T-cell (primary cell): Measurements from ENCODE around the gene CHMP1B. TPM values are rescaled to one million over a fixed set of nuclear protein-coding genes. Genes with fewer than 3 reads are reported as not detected.

ENCODE experiments used
- ATAC-seq, 4 experiments: fragments of 200-7000 bp in 3 of 4; fragments of 150-1000 bp in 1 of 4; cut with Tn5 transposase; replicated peaks in 1 of 4; 1 replicate in 3 of 4; 2 replicates in 1 of 4; pipeline ENCODE4 v1.10.0; 2021; ENCODE audit warnings: moderate library complexity in 3 of 4, mild to moderate bottlenecking in 2 of 4, moderate number of reproducible peaks in 1 of 4
- CTCF ChIA-PET, 2 donors: fragments of 300-600 bp; sonication (Branson Sonifier 250); formaldehyde crosslinking; loops; one replicate each; lab custom pipeline; 2022; ENCODE audit warnings: antibody characterized with exemption in 2 of 2; lab: Charles Lee
- POLR2A ChIA-PET, 2 donors: fragments of 300-600 bp; sonication (Branson Sonifier 250); formaldehyde crosslinking; loops; one replicate each; lab custom pipeline; 2022; ENCODE audit warnings: antibody characterized with exemption in 2 of 2; lab: Charles Lee
- DNase-seq, 35 experiments: peaks; one replicate each; pipeline versions ENCODE4 v3.0.0 to v3.0.0-alpha.2; 2013 to 2023
- H3K27ac ChIP-seq: one replicate; pipeline ENCODE4 v1.5.1; 2013; ENCODE audit warnings: low read length
- H3K27me3 ChIP-seq, 2 experiments: replicated peaks in 1 of 2; 1 replicate in 1 of 2; 2 replicates in 1 of 2; pipeline versions ENCODE4 v1.6.1 to v1.7.0; 2013; ENCODE audit warnings: low read length in 1 of 2, mixed read lengths in 1 of 2; ENCODE audit not compliant: control insufficient read depth in 2 of 2, insufficient read depth in 2 of 2; ENCODE audit errors: extremely low read depth in 1 of 2
- H3K36me3 ChIP-seq, 2 donors: 1 replicate in 1 of 2; 2 replicates in 1 of 2; pipeline versions ENCODE4 v1.6.1 to v1.7.0; 2013; ENCODE audit warnings: low read length in 1 of 2; ENCODE audit not compliant: control insufficient read depth in 2 of 2, insufficient read depth in 1 of 2; ENCODE audit errors: extremely low read depth in 1 of 2
- H3K4me1 ChIP-seq, 2 experiments: 1 replicate in 1 of 2; 2 replicates in 1 of 2; pipeline versions ENCODE4 v1.6.1 to v1.7.0; 2013; ENCODE audit warnings: low read length in 2 of 2, mixed read lengths in 1 of 2; ENCODE audit not compliant: insufficient read depth in 2 of 2, control insufficient read depth in 1 of 2; ENCODE audit errors: extremely low read depth in 1 of 2
- H3K4me3 ChIP-seq, 2 donors: 1 replicate in 1 of 2; 2 replicates in 1 of 2; pipeline versions ENCODE4 v1.5.1 to v1.7.0; 2013; ENCODE audit warnings: mild to moderate bottlenecking in 2 of 2, low read length in 1 of 2, moderate library complexity in 1 of 2; ENCODE audit not compliant: control insufficient read depth in 1 of 2; ENCODE audit errors: extremely low read depth in 1 of 2
- H3K9me3 ChIP-seq: 2 replicates; pipeline ENCODE4 v1.7.0; 2013
- H3K27ac Mint-ChIP-seq, 2 donors: one replicate each; pipeline ENCODE4 v1.8.0; 2020 to 2021; ENCODE audit warnings: mild to moderate bottlenecking in 2 of 2, mixed read lengths in 2 of 2
- H3K27me3 Mint-ChIP-seq, 2 donors: one replicate each; pipeline ENCODE4 v1.8.0; 2021 to 2022; ENCODE audit warnings: mixed read lengths in 2 of 2
- H3K36me3 Mint-ChIP-seq: one replicate; pipeline ENCODE4 v1.8.0; 2021; ENCODE audit warnings: mixed read lengths
- H3K4me1 Mint-ChIP-seq, 3 donors: one replicate each; pipeline ENCODE4 v1.8.0; 2020 to 2022; ENCODE audit warnings: mixed read lengths in 3 of 3, mild to moderate bottlenecking in 1 of 3
- H3K4me3 Mint-ChIP-seq, 3 donors: one replicate each; pipeline ENCODE4 v1.8.0; 2020 to 2022; ENCODE audit warnings: mild to moderate bottlenecking in 3 of 3, mixed read lengths in 3 of 3, moderate library complexity in 3 of 3
- H3K9me3 Mint-ChIP-seq, 3 donors: one replicate each; pipeline ENCODE4 v1.8.0; 2020 to 2022; ENCODE audit warnings: mixed read lengths in 3 of 3
- WGBS: methylation state at CpG from one replicate; pipeline ENCODE4 v1.1.5; 2013; ENCODE audit warnings: missing lambda C conversion rate; ENCODE audit not compliant: insufficient coverage; 5-methylcytosine and 5-hydroxymethylcytosine counted together
- total RNA-seq, 35 experiments: library from RNA in 6 of 35; stranded (reverse) in 6 of 35; fragments of 120-200 nt in 1 of 35; gene quantifications; one replicate each; pipeline versions ENCODE4 v1.2.1 to v1.2.4 and lab custom pipeline; 2013 to 2026

Gene CHMP1B
- total RNA-seq, 5 donors from 2014 or later (not counting 1 experiment from before 2014, with no cell fraction given) = 41.5 to 105 (median 44.1) TPM

DNA sequence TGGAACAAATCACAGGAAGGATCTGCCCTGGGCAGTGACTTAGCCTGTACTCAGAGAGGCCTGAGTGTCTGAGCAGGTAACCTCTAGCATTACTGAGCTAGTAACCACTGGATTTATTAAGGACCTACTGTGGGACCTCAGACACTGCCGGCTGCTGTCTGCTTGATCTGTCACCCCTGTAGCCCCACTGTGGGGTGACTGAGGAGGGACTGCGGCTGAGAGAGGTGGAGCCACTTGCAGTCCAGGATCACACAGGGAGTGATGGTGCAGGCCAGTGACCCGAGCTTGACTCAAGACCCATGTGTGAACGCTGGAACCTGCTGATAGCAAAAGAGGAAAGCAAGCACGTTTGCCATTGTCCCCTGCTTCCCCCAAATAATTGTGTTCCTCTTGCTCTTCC is 15.6 kb downstream of the CHMP1B start:
- H3K27me3 ChIP-seq = peaks cover 3 to 21% of the 10 kb centered on the region in 2 experiments
- WGBS = 76% methylated on average over 2 of the region's 5 CpGs
- H3K36me3 ChIP-seq = no peaks in the 10 kb centered on the region
- Mint-ChIP-seq H3K4me1 (peaks cover 0 to 3% (median 3%) of the 10 kb centered on the region in 3 donors), H3K4me3 (no peak overlapping the region), H3K27me3 (peaks cover 3 to 7% of the 10 kb centered on the region in 2 donors), H3K36me3 (no peaks in the 10 kb centered on the region), H3K9me3 (no peaks in the 10 kb centered on the region), H3K27ac (no peak overlapping the region)
- ATAC-seq (no peak), DNase-seq (no peak)
- H3K27ac ChIP-seq = no peak overlapping the region
- POLR2A ChIA-PET = no interaction called here
- CTCF ChIA-PET = no interaction called here
- H3K4me1 ChIP-seq = no peaks in the 10 kb centered on the region
- H3K4me3 ChIP-seq = no peak overlapping the region
- H3K9me3 ChIP-seq = no peaks in the 10 kb centered on the region

DNA sequence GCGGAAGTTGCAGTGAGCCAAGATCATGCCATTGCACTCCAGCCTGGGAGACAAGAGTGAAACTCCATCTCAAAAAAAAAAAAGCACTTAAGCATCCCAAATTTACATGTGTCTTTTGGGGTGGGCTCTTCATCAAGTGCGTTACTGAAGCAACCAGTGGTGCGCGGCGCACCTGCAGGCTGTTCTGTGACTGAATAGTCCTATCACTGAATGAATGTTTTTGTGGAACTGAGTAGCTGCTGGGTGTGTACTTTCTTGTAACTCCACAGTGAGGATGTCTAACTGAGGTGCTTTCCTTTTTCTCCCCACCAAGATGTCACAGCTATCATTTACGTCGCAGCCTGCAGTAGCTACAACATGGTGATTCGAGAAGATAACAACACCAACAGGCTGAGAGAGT is 17.0 kb downstream of the CHMP1B start:
- no peak overlapping the region for H3K4me3 ChIP-seq
- no peaks in the 10 kb centered on the region for H3K9me3 ChIP-seq
- Mint-ChIP-seq H3K36me3 (no peaks in the 10 kb centered on the region), H3K9me3 (no peaks in the 10 kb centered on the region), H3K4me3 (no peak overlapping the region), H3K4me1 (peaks cover 0 to 3% (median 3%) of the 10 kb centered on the region in 3 donors), H3K27ac (no peak overlapping the region), H3K27me3 (peaks cover 7 to 9% of the 10 kb centered on the region in 2 donors)
- ATAC-seq = no peak
- no peak overlapping the region for H3K27ac ChIP-seq
- no peak for DNase-seq
- 89% methylated on average over 3 of the region's 8 CpGs for WGBS
- POLR2A ChIA-PET = no interaction called here
- H3K27me3 ChIP-seq = peaks cover 3 to 21% of the 10 kb centered on the region in 2 experiments
- H3K4me1 ChIP-seq = no peaks in the 10 kb centered on the region
- H3K36me3 ChIP-seq = no peaks in the 10 kb centered on the region
- CTCF ChIA-PET = no interaction called here

DNA sequence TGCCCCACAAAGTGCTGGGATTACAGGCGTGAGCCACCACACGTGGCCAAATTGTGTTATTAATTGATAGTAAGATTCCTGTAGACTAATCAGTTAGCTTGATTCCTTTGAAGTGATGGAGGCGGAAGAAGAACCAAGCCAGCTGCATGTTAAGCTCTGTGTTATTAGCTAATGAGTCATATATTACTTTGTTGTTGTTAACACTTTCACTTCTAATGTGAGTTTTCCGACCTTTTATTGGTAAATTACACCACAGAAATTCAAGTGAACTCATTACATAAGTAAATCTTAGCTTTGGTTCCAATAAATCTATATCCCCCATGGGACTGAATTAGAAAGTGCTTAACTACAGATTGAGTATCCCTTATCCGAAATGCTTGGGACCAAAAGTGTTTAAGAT is 20.3 kb downstream of the CHMP1B start:
- DNase-seq (no peak), ATAC-seq (no peak)
- H3K27ac Mint-ChIP-seq = no peak overlapping the region
- no peak overlapping the region for H3K27ac ChIP-seq
- H3K9me3 ChIP-seq = no peaks in the 10 kb centered on the region
- no peaks in the 10 kb centered on the region for H3K4me1 ChIP-seq
- ChIA-PET POLR2A (no interaction called here), CTCF (no interaction called here)
- H3K27me3 ChIP-seq = peaks cover 0 to 9% of the 10 kb centered on the region in 2 experiments
- no CpG with 5 or more reads among the region's 5 CpGs for WGBS
- no peak overlapping the region for H3K4me3 ChIP-seq
- peaks cover 7% of the 10 kb centered on the region for H3K36me3 Mint-ChIP-seq
- no peak overlapping the region for H3K4me3 Mint-ChIP-seq
- H3K9me3 Mint-ChIP-seq = peaks cover 0 to 4% (median 0%) of the 10 kb centered on the region in 3 donors
- H3K27me3 Mint-ChIP-seq = peaks cover 2 to 6% of the 10 kb centered on the region in 2 donors
- H3K36me3 ChIP-seq = no peaks in the 10 kb centered on the region
- H3K4me1 Mint-ChIP-seq = peaks cover 0 to 3% (median 3%) of the 10 kb centered on the region in 3 donors

DNA sequence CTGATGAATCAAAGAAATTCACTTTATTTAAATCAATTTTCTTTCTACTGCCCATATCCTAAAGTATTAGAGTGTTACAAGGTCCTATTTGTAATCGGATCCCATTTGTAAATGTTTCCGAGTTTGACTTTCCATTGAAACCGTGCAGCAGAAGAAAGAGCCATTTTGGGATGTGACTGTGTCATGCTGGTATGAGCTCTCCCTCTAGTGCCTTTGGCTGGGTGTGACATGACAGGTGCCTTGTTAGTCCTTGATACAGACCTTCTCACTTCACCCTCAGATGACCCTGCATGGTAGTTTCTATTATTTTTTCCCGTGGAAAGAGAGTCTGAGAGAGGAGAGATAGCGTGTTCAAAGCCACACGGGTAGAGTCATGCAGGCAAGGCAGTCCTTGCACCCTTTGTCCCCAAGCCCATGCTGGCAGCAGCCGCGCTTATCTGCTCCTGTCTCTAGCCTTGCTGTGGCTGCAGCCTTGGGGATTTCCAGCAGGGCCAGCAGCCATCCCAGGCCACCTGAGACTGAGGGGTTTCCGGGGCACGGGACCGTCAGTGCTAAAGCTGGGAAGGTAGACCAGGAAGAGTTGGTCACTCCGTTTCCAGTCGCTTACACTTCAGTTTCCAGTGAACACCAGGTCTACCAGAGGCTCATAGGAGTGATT is 21.4 kb downstream of the CHMP1B start:
- Histone ChIP-seq H3K9me3 (no peaks in the 10 kb centered on the region), H3K27me3 (peaks cover 0 to 2% of the 10 kb centered on the region in 2 experiments), H3K27ac (no peak overlapping the region), H3K4me1 (no peaks in the 10 kb centered on the region), H3K4me3 (no peak overlapping the region), H3K36me3 (no peaks in the 10 kb centered on the region)
- Mint-ChIP-seq H3K4me1 (peaks cover 0 to 3% (median 3%) of the 10 kb centered on the region in 3 donors), H3K36me3 (peaks cover 7% of the 10 kb centered on the region), H3K9me3 (peaks cover 0 to 4% (median 0%) of the 10 kb centered on the region in 3 donors), H3K27me3 (peaks cover 0 to 6% of the 10 kb centered on the region in 2 donors), H3K4me3 (no peak overlapping the region), H3K27ac (no peak overlapping the region)
- peak in 3 of 35 experiments; percentile 8 to 50 (median 16) for DNase-seq
- 78% methylated on average over 11 of the region's 13 CpGs for WGBS
- POLR2A ChIA-PET = interaction anchor here (0.5 to 0.6 kb wide), 2 partner anchors 31 to 164 kb away, joined by 5 to 6 read pairs; no protein-coding TSS in a partner anchor
- ATAC-seq = peak in 2 of 4 experiments; percentile 51 to 60
- CTCF ChIA-PET = interaction anchor here in 1 of 2 donors (0.7 kb wide), 1 partner anchor 139 kb away, joined by 3 read pairs; no protein-coding TSS in a partner anchor

DNA sequence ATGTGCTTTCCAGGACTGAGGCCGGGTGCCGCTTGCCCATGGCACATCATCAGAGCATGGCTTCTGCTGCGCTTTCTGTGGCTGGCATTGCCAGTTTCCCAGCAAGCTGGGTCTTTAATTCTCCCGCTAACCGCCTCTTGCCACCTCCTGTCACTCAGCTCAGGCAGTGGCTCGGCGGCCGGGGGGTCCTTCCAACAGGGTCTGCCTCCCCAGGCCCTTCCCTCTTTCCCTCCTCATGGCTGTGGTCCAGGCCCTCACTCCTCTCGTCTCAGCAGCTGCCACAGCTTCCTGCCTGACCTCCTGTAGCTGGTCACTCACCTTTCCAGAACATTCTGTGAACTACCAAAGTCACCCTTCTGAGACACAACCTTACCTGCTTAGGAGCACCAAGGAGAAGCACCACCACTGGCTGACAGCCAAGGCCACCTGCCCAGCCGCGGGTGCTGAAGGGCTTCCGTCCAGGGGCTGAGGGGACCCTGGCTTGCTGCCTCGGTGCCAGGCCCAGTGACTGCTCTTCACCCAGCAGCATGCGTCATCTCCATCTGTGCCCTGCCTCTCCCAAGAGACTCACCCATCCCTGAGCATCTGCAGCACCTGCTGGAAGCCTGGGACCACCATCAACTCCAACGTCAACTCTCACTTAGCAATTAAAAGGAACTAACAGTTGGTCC is 22.6 kb downstream of the CHMP1B start:
- WGBS = 87% methylated on average over 14 of the region's 15 CpGs
- H3K36me3 ChIP-seq = no peaks in the 10 kb centered on the region
- H3K27ac Mint-ChIP-seq = no peak overlapping the region
- peaks cover 7% of the 10 kb centered on the region for H3K36me3 Mint-ChIP-seq
- peaks cover 0 to 2% of the 10 kb centered on the region in 2 experiments for H3K27me3 ChIP-seq
- CTCF ChIA-PET = no interaction called here
- no peaks in the 10 kb centered on the region for H3K9me3 ChIP-seq
- no peaks in the 10 kb centered on the region for H3K4me1 ChIP-seq
- DNase-seq (no peak), ATAC-seq (no peak)
- no peak overlapping the region for H3K27ac ChIP-seq
- peaks cover 0 to 4% (median 0%) of the 10 kb centered on the region in 3 donors for H3K9me3 Mint-ChIP-seq
- H3K4me3 ChIP-seq = no peak overlapping the region
- H3K4me3 Mint-ChIP-seq = no peak overlapping the region
- POLR2A ChIA-PET = no interaction called here
- H3K4me1 Mint-ChIP-seq = peaks cover 0 to 3% (median 3%) of the 10 kb centered on the region in 3 donors
- peaks cover 0 to 6% of the 10 kb centered on the region in 2 donors for H3K27me3 Mint-ChIP-seq

DNA sequence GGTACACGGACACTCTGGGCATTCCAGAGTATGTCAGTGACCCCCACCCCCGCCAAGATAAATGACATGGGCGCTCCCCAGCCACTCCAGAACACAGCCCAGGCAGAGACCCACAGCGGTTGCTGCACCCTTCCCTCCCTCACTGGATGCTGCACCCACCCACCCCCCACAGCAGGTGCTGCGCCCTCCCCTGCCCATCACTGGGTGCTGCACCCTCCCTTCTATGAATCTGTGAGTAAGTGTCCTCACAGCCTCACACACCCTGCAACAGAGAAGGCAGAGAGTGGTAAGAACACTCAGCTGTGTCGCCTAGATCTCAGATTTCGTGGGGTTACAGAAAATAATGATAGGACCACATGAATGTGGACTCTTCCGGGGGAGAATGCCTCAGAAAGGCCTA is 23.5 kb downstream of the CHMP1B start:
- no peaks in the 10 kb centered on the region for H3K4me1 ChIP-seq
- no peak overlapping the region for H3K27ac ChIP-seq
- 89% methylated on average over 3 of the region's 8 CpGs for WGBS
- Mint-ChIP-seq H3K27ac (no peak overlapping the region), H3K4me1 (peaks cover 0 to 3% (median 3%) of the 10 kb centered on the region in 3 donors), H3K27me3 (peaks cover 0 to 6% of the 10 kb centered on the region in 2 donors), H3K9me3 (peaks cover 0 to 4% (median 0%) of the 10 kb centered on the region in 3 donors), H3K36me3 (peaks cover 7% of the 10 kb centered on the region), H3K4me3 (no peak overlapping the region)
- H3K36me3 ChIP-seq = no peaks in the 10 kb centered on the region
- H3K27me3 ChIP-seq = peaks cover 0 to under 1% of the 10 kb centered on the region in 2 experiments
- DNase-seq (no peak), ATAC-seq (no peak)
- H3K9me3 ChIP-seq = no peaks in the 10 kb centered on the region
- CTCF ChIA-PET = interaction anchor here (0.6 to 1.1 kb wide), 2 partner anchors 9 to 45 kb away, joined by 3 read pairs; no protein-coding TSS in a partner anchor
- H3K4me3 ChIP-seq = no peak overlapping the region
- POLR2A ChIA-PET = no interaction called here
